GM23248 (cell line): ENCODE data around the gene ZSWIM5.

Experiments
- EZH2 ChIP-seq: fragments of 200-600 bp; sonication (generic); IDR thresholded peaks from 2 replicates; pipeline ENCODE4 v1.6.1; 2018; ENCODE audit warnings: antibody characterized with exemption, mild to moderate bottlenecking; ENCODE audit not compliant: insufficient read depth, poor library complexity, severe bottlenecking
- EZH2phosphoT487 ChIP-seq: fragments of 200-600 bp; sonication (generic); IDR thresholded peaks from 2 replicates; pipeline ENCODE4 v1.6.1; 2018; ENCODE audit warnings: antibody characterized with exemption, moderate library complexity, mild to moderate bottlenecking, low read depth; ENCODE audit not compliant: insufficient read depth

- TF ChIP-seq EZH2 (no peak), EZH2phosphoT487 (no peak)
Measured at GRCh38 chr1:45007311-45007710, 199.1 kb downstream of the ZSWIM5 start.
